ENCODE data around the gene MMP7.

GRCh38 chr11:102500829-102501228, 29.7 kb downstream of the MMP7 start:
- TF ChIP-seq CTCF (conservative IDR thresholded peaks at IDR 0.05; ENCODE audit: low read depth, low read length) (no peak), EZH2 (IDR thresholded peaks at IDR 0.05; ENCODE audit: borderline replicate concordance, low read depth, low read length, poor library complexity, severe bottlenecking) (no peak)

All from A673 (cell line).